GM19025 (cell line): ENCODE results near the gene REXO1.

Experiments used
- ATAC-seq: cut with Tn5 transposase; IDR thresholded peaks from one replicate; pipeline ENCODE4 v1.9.1; 2021; ENCODE audit warnings: mild to moderate bottlenecking, low read depth, moderate library complexity; ENCODE audit not compliant: unreplicated experiment

REXO1 gene

GRCh38 chr19:1830568-1830967 lies 17.7 kb downstream of the REXO1 start:
- ATAC-seq: no peak

GRCh38 chr19:1829958-1830357 lies 18.3 kb downstream of the REXO1 start:
- ATAC-seq: no peak

- no peak for ATAC-seq
These were observed 19.7 kb downstream of the REXO1 start for GRCh38 chr19:1828279-1829238.

GRCh38 chr19:1827566-1828278 lies 20.6 kb downstream of the REXO1 start:
- ATAC-seq: no peak

- no peak for ATAC-seq
These were observed 21.4 kb downstream of the REXO1 start for GRCh38 chr19:1826557-1827521.

- ATAC-seq: no peak
These were observed 22.2 kb downstream of the REXO1 start for GRCh38 chr19:1825909-1826556.

GRCh38 chr19:1824252-1824622 lies 24.0 kb downstream of the REXO1 start:
- no peak for ATAC-seq

GRCh38 chr19:1823539-1824251 lies 24.6 kb downstream of the REXO1 start:
- no peak for ATAC-seq

GRCh38 chr19:1823020-1823419 lies 25.3 kb downstream of the REXO1 start:
- no peak for ATAC-seq

GRCh38 chr19:1822210-1822609 lies 26.1 kb downstream of the REXO1 start:
- no peak for ATAC-seq

GRCh38 chr19:1819341-1820255 lies 28.7 kb downstream of the REXO1 start:
- no peak for ATAC-seq

GRCh38 chr19:1818549-1819195 lies 29.6 kb downstream of the REXO1 start:
- no peak for ATAC-seq

GRCh38 chr19:1817553-1818179 lies 30.6 kb downstream of the REXO1 start:
- ATAC-seq: no peak

GRCh38 chr19:1816530-1817298 lies 31.6 kb downstream of the REXO1 start:
- ATAC-seq: no peak

GRCh38 chr19:1815605-1816529 lies 32.4 kb downstream of the REXO1 start:
- ATAC-seq: no peak
